Activated T-helper 1 cell treated with anti-CD3 and anti-CD28 coated beads, Interleukin-12 subunit alpha, Interleukin-12 subunit beta, Interleukin-2, Interleukin-4 antibody, amounts not matched to agents 30 ng/mL and 10 ng/mL and 1 ng/mL, durations not matched to agents 14 hours and 24 hours and 36 hours (primary cell): Measurements from ENCODE around the gene ERC2. TPM values are rescaled to one million over a fixed set of nuclear protein-coding genes. Genes with fewer than 3 reads are reported as not detected.

Experiments
- DNase-seq: peaks from one replicate; pipeline ENCODE4 v3.0.0; 2021; ENCODE audit warnings: low spot score
- H3K27ac Mint-ChIP-seq: one replicate; pipeline ENCODE4 v1.8.0; 2021; ENCODE audit warnings: mild to moderate bottlenecking, mixed read lengths
- H3K27me3 Mint-ChIP-seq: one replicate; pipeline ENCODE4 v1.8.0; 2022; ENCODE audit warnings: mild to moderate bottlenecking, moderate library complexity, mixed read lengths; ENCODE audit not compliant: insufficient read depth
- H3K36me3 Mint-ChIP-seq: one replicate; pipeline ENCODE4 v1.8.0; 2021; ENCODE audit warnings: low read depth, mixed read lengths
- H3K4me1 Mint-ChIP-seq: one replicate; pipeline ENCODE4 v1.8.0; 2021; ENCODE audit warnings: low read depth, mixed read lengths
- H3K4me3 Mint-ChIP-seq: one replicate; pipeline ENCODE4 v1.8.0; 2021; ENCODE audit warnings: mild to moderate bottlenecking, moderate library complexity, mixed read lengths
- H3K9me3 Mint-ChIP-seq: one replicate; pipeline ENCODE4 v1.8.0; 2021; ENCODE audit warnings: mixed read lengths
- intact Hi-C: fragments of 100-400 bp; cut with micrococcal nuclease; formaldehyde crosslinking; loops from one replicate; pipeline ENCODE4 v1.15.1; 2024
- total RNA-seq: library from RNA; stranded (reverse); gene quantifications from 2 replicates; pipeline ENCODE4 v1.2.3, GENCODE V29; 2022

The ERC2 gene
- total RNA-seq, 1 donor from 2014 or later: not detected

DNA sequence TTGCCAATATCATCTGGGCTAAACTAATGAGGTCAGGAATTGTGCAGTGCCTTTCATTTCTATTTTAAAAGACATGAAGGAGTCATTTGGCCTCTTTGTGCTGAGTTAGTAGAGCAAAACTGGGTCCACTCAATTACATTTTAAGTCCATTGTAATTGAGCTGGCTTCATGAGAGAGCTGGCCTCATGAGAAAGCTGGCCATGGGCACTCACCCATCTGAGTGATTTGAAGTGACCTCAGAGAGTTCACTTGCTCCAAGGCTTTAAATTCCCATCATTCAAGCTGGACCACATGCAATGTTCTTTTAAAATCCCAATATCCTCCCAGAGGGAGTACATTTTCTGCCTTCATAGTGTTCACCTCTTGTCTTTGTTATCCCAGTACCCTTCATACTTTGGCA lies 645.3 kb downstream of the ERC2 start:
- no peaks in the 10 kb centered on the region for H3K36me3 Mint-ChIP-seq
- H3K27ac Mint-ChIP-seq: no peak overlapping the region
- no peak for DNase-seq
- H3K27me3 Mint-ChIP-seq: no peaks in the 10 kb centered on the region
- no peaks in the 10 kb centered on the region for H3K9me3 Mint-ChIP-seq
- H3K4me1 Mint-ChIP-seq: no peaks in the 10 kb centered on the region
- intact Hi-C loops: no loop called here
- no peak overlapping the region for H3K4me3 Mint-ChIP-seq

DNA sequence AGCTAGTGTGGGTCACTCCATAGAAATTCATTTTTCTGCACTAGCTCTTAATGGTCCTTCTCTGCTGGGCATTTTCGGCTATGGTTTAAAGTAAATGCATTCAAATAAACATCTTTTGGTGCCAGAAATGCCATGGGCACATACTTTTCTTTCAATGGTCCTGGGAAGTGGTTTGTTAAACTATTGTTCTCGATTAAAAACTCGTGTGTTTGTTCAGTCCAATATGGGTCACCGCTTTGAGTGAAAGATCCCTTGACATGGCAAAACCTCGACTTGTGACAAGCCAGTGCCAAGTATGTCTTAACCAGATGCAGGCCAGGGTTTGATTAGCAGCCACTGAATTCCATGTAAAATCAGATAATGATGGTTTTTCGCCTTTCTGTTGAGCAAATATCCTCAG lies 649.3 kb downstream of the ERC2 start:
- Mint-ChIP-seq H3K27me3 (no peaks in the 10 kb centered on the region), H3K36me3 (no peaks in the 10 kb centered on the region), H3K4me1 (no peaks in the 10 kb centered on the region), H3K4me3 (no peak overlapping the region), H3K9me3 (no peaks in the 10 kb centered on the region), H3K27ac (no peak overlapping the region)
- intact Hi-C loops: no loop called here
- no peak for DNase-seq

DNA sequence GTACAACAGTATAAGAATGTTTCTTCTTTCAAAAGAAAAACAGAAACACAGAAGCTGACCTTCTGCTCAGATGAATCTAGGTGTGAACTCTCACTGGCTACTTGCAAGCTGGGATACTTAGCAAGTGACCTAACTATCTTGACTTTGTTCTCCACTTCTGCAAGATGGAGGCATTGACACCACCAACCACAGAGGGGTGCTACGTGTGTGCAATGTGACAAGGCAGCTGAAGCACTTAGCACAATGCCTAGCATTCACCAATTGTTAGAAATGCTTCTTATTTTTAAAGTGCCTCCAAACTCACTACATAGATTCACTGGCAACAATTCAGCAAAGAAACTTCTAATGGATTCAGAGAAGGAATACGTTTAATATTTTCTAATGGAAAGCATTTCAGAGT lies 649.8 kb downstream of the ERC2 start:
- no peak for DNase-seq
- Mint-ChIP-seq H3K4me3 (no peak overlapping the region), H3K36me3 (no peaks in the 10 kb centered on the region), H3K27ac (no peak overlapping the region), H3K9me3 (no peaks in the 10 kb centered on the region), H3K4me1 (no peaks in the 10 kb centered on the region), H3K27me3 (no peaks in the 10 kb centered on the region)
- intact Hi-C loops: no loop called here

DNA sequence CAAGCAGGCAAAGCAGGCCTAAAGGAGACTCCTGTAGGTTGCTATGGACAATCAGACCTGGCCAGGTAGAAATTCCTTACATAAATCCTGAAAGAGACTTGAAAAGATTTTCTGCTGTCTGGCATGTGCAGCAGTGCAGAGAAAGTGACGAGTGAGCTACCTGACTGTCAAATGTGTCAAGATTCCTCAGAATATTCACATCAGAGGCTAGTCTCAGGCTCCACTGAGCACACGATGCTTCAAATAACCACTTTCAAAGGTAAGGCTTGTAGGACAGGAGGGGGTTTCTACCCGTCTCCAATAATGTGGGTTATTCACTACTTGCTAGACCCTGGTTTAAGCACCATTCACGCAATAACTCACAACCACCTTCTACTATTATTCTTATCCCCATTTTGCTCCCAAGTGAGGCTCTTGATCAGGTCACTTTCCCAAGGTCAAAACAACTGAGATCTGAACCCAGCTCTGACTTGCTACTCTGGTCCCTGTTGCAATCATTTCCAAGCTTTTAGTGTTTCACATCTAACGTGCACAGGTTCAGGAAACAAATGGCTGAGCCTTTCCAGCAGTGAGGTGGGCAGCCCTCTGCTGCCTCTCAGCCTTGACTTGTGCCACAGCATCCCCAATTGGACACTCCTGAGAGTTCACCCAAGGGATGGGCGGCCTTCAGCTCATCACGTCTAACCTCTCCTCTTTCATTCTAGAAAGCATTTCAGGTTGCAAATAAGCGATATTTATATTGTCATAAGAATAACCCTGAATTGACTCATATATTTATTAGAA lies 651.3 kb downstream of the ERC2 start:
- intact Hi-C loops: no loop called here
- no peak for DNase-seq
- no peaks in the 10 kb centered on the region for H3K4me1 Mint-ChIP-seq
- H3K9me3 Mint-ChIP-seq: no peaks in the 10 kb centered on the region
- H3K27ac Mint-ChIP-seq: no peak overlapping the region
- H3K27me3 Mint-ChIP-seq: no peaks in the 10 kb centered on the region
- H3K4me3 Mint-ChIP-seq: no peak overlapping the region
- no peaks in the 10 kb centered on the region for H3K36me3 Mint-ChIP-seq

DNA sequence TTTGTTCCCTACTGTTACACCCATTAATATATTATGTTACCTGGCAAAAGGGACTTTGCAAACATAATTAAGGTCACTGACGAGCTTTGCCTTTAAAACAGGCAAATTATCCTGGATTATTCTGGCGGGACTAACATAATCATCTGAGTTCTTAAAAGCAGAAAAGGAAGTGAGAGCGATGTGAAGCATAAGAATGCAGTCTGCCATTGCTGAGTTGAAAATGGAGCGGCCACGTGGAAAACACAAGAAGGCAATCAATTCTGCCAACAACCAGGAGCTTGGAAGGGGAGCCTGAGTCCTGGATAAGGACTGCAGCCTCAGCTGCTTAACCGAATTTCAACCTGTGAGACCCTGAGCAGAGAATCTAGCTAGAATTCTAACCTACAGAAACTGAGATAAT lies 653.0 kb downstream of the ERC2 start:
- intact Hi-C loops: no loop called here
- no peak overlapping the region for H3K27ac Mint-ChIP-seq
- H3K27me3 Mint-ChIP-seq: no peaks in the 10 kb centered on the region
- no peak for DNase-seq
- H3K4me1 Mint-ChIP-seq: no peaks in the 10 kb centered on the region
- H3K4me3 Mint-ChIP-seq: no peak overlapping the region
- no peaks in the 10 kb centered on the region for H3K36me3 Mint-ChIP-seq
- no peaks in the 10 kb centered on the region for H3K9me3 Mint-ChIP-seq

DNA sequence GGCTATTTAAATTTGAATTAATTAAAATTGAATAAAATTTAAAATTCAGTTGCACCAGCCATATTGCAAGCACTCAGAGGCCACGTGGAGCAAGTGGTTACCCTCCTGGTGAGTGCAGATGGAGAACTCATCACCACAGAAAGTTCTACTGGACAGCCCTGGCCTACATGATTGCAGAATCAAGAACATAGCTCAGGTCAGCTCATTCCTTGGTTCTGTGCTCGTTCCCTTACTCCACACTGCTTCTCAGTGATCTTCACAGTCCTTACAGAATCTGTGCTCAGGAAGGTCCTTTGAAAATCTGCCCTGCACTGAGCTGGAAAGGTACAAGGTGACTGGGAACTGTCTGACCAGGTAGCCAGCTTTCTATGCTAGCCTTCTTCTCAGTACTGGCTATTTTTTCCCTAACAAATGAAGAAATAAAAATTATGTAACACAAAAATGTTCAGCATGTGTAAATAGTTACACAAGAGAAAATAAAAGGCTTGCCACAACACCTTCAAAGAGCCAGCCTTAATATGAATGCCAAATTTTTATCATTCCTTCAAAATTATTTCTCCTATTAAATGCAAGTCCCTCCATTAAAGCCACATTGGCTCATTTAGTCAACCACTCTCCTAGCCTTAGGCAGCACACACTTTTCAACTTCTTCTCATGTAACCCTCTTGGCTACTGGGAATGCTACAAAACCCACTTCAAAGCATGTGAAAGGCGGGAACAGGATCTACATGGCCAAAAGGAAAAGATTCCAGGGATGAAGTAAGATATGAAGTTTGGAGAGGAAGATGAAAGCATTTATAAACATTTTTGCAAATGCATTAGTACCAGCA lies 654.8 kb downstream of the ERC2 start:
- Mint-ChIP-seq H3K4me3 (no peak overlapping the region), H3K36me3 (no peaks in the 10 kb centered on the region), H3K27ac (no peak overlapping the region), H3K9me3 (no peaks in the 10 kb centered on the region), H3K27me3 (no peaks in the 10 kb centered on the region), H3K4me1 (no peaks in the 10 kb centered on the region)
- no peak for DNase-seq
- intact Hi-C loops: no loop called here

DNA sequence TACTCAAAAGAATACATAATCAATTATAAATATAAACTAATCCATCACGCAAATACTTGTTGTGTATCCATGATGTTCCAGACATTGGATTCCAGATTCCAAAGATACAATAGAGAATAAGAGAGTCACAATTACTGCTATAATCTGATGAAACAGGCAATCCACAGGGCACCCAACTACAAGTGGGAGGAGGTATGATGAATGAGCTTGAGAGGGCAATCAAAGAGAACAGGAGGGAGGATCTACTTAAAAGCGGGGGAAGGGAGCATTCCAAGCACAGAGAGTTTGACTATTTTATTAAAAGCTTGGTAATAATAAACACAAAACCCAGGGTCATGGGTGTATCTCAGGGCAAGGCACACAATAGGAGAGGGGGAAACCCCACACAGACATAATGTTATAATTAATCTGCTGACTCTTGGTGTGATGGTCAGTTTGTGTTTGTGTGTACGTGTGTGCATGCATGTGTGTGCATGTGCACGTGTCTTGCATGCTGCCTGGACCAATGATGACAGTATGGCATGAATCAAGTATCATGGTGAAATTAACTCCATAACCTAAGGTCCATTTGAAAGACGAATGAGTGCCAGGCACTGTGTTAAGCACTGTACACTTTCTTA lies 655.8 kb downstream of the ERC2 start:
- Mint-ChIP-seq H3K4me1 (no peaks in the 10 kb centered on the region), H3K9me3 (no peaks in the 10 kb centered on the region), H3K27me3 (no peaks in the 10 kb centered on the region), H3K4me3 (no peak overlapping the region), H3K27ac (no peak overlapping the region), H3K36me3 (no peaks in the 10 kb centered on the region)
- DNase-seq: no peak
- intact Hi-C loops: no loop called here

DNA sequence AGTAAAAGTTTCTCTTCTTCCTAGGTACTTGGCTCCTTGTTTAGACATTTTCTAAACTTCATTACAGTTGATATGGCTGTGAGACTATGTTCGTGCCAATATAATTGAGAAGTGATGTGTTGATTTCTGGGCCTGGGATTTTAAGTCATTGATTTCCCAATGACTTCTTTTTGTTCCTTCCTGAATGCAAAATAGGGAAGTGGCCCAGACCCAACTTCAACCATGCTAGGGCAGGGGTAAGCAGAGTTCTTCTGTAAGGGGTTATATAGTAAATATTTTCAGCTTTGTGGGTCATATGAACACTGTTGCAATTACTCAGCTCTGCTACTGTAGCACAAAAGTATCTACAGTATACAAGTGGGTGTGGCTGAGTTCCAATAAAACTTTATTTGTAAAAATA lies 661.1 kb downstream of the ERC2 start:
- no peaks in the 10 kb centered on the region for H3K9me3 Mint-ChIP-seq
- H3K4me1 Mint-ChIP-seq: no peaks in the 10 kb centered on the region
- no peak overlapping the region for H3K4me3 Mint-ChIP-seq
- H3K27ac Mint-ChIP-seq: no peak overlapping the region
- DNase-seq: no peak
- intact Hi-C loops: loop anchor here (10.0 kb wide), 1 partner anchor 1372 kb away; no protein-coding TSS in a partner anchor
- H3K36me3 Mint-ChIP-seq: no peaks in the 10 kb centered on the region
- no peaks in the 10 kb centered on the region for H3K27me3 Mint-ChIP-seq

DNA sequence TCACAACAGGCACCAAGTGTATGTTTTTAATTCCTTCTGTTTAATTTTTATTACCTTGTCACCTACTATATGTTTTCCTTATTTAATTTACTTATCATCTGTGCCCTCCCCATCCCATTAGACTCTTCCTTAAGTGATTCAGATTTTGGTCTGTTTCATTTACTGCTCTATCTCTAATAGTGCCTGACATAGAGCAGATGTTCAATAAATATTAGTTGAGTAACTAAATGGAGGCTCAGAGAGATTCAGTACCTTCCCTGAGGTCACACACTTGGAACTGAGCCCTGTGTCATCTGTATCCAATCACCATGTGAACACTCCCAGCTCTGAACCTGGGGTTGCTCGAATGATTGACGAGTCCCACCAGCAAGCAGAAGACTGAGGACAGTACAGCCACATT lies 663.1 kb downstream of the ERC2 start:
- Mint-ChIP-seq H3K4me3 (no peak overlapping the region), H3K9me3 (no peaks in the 10 kb centered on the region), H3K36me3 (no peaks in the 10 kb centered on the region), H3K27me3 (no peaks in the 10 kb centered on the region), H3K4me1 (no peaks in the 10 kb centered on the region), H3K27ac (no peak overlapping the region)
- intact Hi-C loops: loop anchor here (10.0 kb wide), 1 partner anchor 1370 kb away; no protein-coding TSS in a partner anchor
- DNase-seq: no peak

DNA sequence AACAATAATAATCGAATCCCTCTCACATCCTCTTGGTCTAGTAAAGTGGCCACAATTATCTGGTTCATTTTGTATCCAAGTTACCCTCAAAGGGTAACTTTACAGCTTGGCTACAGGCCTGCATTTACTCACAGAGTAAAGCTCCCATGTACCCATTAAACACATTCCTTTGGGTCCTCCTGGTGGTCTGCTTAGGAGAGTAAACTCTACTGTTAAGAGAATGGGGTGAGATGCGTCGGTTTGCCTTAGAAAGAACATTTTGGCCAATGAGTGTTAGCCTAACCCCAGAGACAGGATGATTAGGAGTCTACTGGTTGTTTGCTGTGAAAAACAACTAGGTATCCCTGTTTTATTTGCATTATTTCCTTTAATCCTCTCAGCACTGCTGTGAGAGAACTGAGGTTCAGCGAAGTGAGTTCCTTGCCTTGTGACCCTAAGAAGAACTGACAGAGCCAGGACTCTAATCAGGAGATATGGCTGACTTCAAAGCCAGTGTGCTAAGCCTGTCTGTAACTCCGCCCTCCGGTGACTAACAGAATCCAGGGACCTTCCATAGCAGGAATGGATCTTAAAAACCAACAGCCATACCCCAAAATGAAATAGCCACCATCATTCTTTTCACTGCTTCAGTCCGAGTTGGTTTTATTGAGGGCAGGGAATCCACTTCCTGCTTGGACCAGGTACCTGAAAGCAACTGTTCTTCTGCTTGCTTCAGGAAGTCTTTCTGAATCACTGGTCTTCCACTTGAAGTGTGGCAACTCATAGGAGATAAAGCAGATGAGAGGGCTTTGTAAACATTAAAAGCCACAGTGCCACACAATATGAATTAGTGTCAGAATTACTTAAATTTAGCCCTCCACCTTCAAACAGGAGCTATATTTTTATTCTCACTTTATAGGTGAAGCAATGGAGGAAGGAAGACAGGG lies 663.8 kb downstream of the ERC2 start:
- no peaks in the 10 kb centered on the region for H3K27me3 Mint-ChIP-seq
- H3K27ac Mint-ChIP-seq: no peak overlapping the region
- no peak for DNase-seq
- intact Hi-C loops: loop anchor here (10.0 kb wide), 1 partner anchor 1370 kb away; no protein-coding TSS in a partner anchor
- no peaks in the 10 kb centered on the region for H3K4me1 Mint-ChIP-seq
- no peaks in the 10 kb centered on the region for H3K9me3 Mint-ChIP-seq
- H3K36me3 Mint-ChIP-seq: no peaks in the 10 kb centered on the region
- no peak overlapping the region for H3K4me3 Mint-ChIP-seq

DNA sequence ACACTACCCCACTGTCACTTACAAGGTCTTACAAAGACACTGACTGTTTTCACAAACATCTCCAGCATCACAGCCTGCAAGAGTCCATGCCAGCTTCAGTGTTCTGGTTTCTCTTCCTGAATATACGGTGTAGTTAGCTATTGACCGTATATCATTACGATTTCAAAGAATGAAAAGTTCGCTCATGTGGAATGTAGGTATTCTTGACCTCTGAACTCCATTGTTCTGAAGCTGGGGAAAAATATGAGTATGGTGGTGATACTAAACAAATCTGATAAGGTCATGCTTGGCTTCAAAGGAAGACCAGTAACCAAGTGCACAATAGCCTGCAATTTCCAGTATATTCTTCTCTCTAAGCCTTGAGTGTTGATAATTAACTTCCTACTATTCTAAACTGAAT lies 665.5 kb downstream of the ERC2 start:
- Mint-ChIP-seq H3K27ac (no peak overlapping the region), H3K4me1 (no peaks in the 10 kb centered on the region), H3K36me3 (no peaks in the 10 kb centered on the region), H3K4me3 (no peak overlapping the region), H3K9me3 (no peaks in the 10 kb centered on the region), H3K27me3 (peaks cover 2% of the 10 kb centered on the region)
- intact Hi-C loops: loop anchor here (10.0 kb wide), 1 partner anchor 1368 kb away; no protein-coding TSS in a partner anchor
- no peak for DNase-seq

DNA sequence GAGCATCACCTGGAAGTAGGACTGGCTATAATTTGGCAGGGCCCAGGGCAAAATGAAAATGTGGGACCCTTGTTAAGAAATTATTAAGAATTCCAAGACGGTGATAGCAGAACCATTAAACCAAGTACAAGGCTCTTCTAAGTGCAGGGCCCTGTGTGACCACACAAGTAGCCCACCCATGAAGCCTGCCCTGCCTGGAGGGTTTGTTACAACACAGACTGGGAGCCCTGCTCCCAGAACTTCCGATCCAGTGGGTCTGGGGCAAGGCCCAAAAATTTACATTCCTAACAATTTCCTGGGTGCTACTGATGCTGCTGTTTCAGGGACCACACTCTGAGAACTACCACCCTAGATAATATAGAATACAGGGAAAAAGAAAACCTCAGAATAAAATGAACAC lies 666.6 kb downstream of the ERC2 start:
- Mint-ChIP-seq H3K27me3 (peaks cover 2% of the 10 kb centered on the region), H3K4me3 (no peak overlapping the region), H3K4me1 (no peaks in the 10 kb centered on the region), H3K9me3 (no peaks in the 10 kb centered on the region), H3K36me3 (no peaks in the 10 kb centered on the region), H3K27ac (no peak overlapping the region)
- no peak for DNase-seq
- intact Hi-C loops: loop anchor here (10.0 kb wide), 1 partner anchor 1367 kb away; no protein-coding TSS in a partner anchor
